ENCODE results near the gene AMOT. TPM values are rescaled to one million over a fixed set of nuclear protein-coding genes. Genes with fewer than 3 reads are reported as not detected.

Gene AMOT
- total and polyA plus RNA-seq, 10 of the 15 experiments (the other 5 are each of a cell fraction or from before 2014, with no cell fraction given), result 0.92 to 14.5 (median 2.9) TPM

- SMC1A ChIA-PET (ENCODE audit: uncharacterized antibody, unreplicated experiment), result interaction anchor here (0.9 to 3.3 kb wide), 4 partner anchors 9 to 331 kb away, joined by 3 to 20 read pairs (median 4); no protein-coding TSS in a partner anchor
- in situ Hi-C loops (cut with MboI) (no loop called here), intact Hi-C loops (cut with micrococcal nuclease; ENCODE audit: unreplicated experiment) (loop anchor here (1.0 kb wide), 1 partner anchor 90 kb away; no protein-coding TSS in a partner anchor)
- Histone ChIP-seq H4K20me1 (ENCODE audit: control insufficient read depth, insufficient read depth) (no peaks in the 10 kb centered on the region), H3K9ac (ENCODE audit: control insufficient read depth, insufficient read depth, low read length) (no peak overlapping the region), H3K4me3 (peak overlapping the region; percentile 32; the same call in 1 of the 2 replicates), H3K9me3 (replicated peaks; ENCODE audit: control insufficient read depth, insufficient read depth, low read length) (no peaks in the 10 kb centered on the region), H3K27me3 (replicated peaks in 1 of 2; ENCODE audit: control insufficient read depth in 2 of 2, insufficient read depth in 2 of 2, low read length in 1 of 2) (no peaks in the 10 kb centered on the region), H3K27ac (ENCODE audit: control insufficient read depth, insufficient read depth) (peak overlapping the region; percentile 61; the same call in 1 of the 2 replicates), H3K79me2 (ENCODE audit: control insufficient read depth, insufficient read depth, low read length) (no peaks in the 10 kb centered on the region), H2AFZ (ENCODE audit: control insufficient read depth, low read depth, low read length) (no peak overlapping the region), H3K4me1 (ENCODE audit: control insufficient read depth, insufficient read depth, low read length) (peaks cover 17% of the 10 kb centered on the region), H3K36me3 (ENCODE audit: control insufficient read depth in 2 of 2, insufficient read depth in 2 of 2, low read length in 1 of 2) (no peaks in the 10 kb centered on the region), H3K4me2 (ENCODE audit: control insufficient read depth, insufficient read depth) (peak overlapping the region; percentile 71)
- BruUV-seq (replicated peaks), result no TSS peak
- CTCF ChIA-PET, result interaction anchor here (0.9 to 2.8 kb wide), 3 partner anchors 9 to 11 kb away, joined by 3 to 10 read pairs (median 3); no protein-coding TSS in a partner anchor
- RAD21 ChIA-PET (ENCODE audit: unreplicated experiment), result interaction anchor here (0.6 to 0.9 kb wide), 3 partner anchors 208 to 237 kb away, joined by 3 read pairs; no protein-coding TSS in a partner anchor
- peak; percentile 93 for FAIRE-seq
- DNase-seq (ENCODE audit: low read depth, low spot score), result peak; percentile 82
- POLR2A ChIA-PET, result interaction anchor here (1.9 kb wide), 1 partner anchor 10 kb away, joined by 6 read pairs; the partner anchor contains the start of gene AMOT
- ATAC-seq, result peak; percentile 85
- 5% methylated on average over 2 of the region's 2 CpGs for WGBS (ENCODE audit: insufficient coverage, insufficient replicate concordance, low lambda C conversion rate, missing lambda C conversion rate)
- no peak for TF ChIP-seq EZH2 (IDR thresholded peaks at IDR 0.05; ENCODE audit: borderline replicate concordance, control insufficient read depth, low read depth, low read length)
- TF ChIP-seq PAX5 (IDR thresholded peaks at IDR 0.05; ENCODE audit: borderline replicate concordance, low read depth, low read length), result peak; percentile 84; the same call in 1 of the 2 replicates
- no peak for TF ChIP-seq ZNF622 (IDR thresholded peaks at IDR 0.05)
- no peak for TF ChIP-seq ZBTB40 (IDR thresholded peaks at IDR 0.05; ENCODE audit: borderline replicate concordance)
- no peak for TF ChIP-seq SREBF2 (IDR thresholded peaks at IDR 0.05; ENCODE audit: low read length)
- no peak for TF ChIP-seq SREBF1 (IDR thresholded peaks at IDR 0.05; ENCODE audit: low read length)
- peak in 1 of 2 experiments; percentile 61; a peak in 1 of 3 replicates for TF ChIP-seq EGR1 (IDR thresholded peaks at IDR 0.05; ENCODE audit: borderline replicate concordance in 1 of 2, low read depth in 2 of 2, low read length in 2 of 2)
- TF ChIP-seq CREM (IDR thresholded peaks at IDR 0.05; ENCODE audit: low read depth), result peak; percentile 56; the same call in 1 of the 2 replicates
- TF ChIP-seq IRF3 (IDR thresholded peaks at IDR 0.05), result no peak
- TF ChIP-seq MTA2 (IDR thresholded peaks at IDR 0.05; ENCODE audit: low read depth), result peak; percentile 9; the same call in 1 of the 2 replicates
- no peak for TF ChIP-seq IRF5 (IDR thresholded peaks at IDR 0.05; ENCODE audit: borderline replicate concordance)
- no peak for TF ChIP-seq RBBP5 (conservative IDR thresholded peaks at IDR 0.05)
- TF ChIP-seq IKZF2 (IDR thresholded peaks at IDR 0.05), result peak; percentile 37 to 48; a peak in 2 of 4 replicates
- no peak for TF ChIP-seq ZNF274 (IDR thresholded peaks at IDR 0.05; ENCODE audit: insufficient read depth, insufficient read length)
- TF ChIP-seq ZBED1 (IDR thresholded peaks at IDR 0.05; ENCODE audit: borderline replicate concordance), result peak; percentile 68; the same call in 1 of the 2 replicates
- TF ChIP-seq TCF7 (IDR thresholded peaks at IDR 0.05; ENCODE audit: borderline replicate concordance), result peak; percentile 31; the same call in 1 of the 2 replicates
- 0 out of 2 replicates have a peak, but pooled peaks have one; percentile 27 for TF ChIP-seq TARDBP (IDR thresholded peaks at IDR 0.05; ENCODE audit: borderline replicate concordance)
- TF ChIP-seq LARP7 (IDR thresholded peaks at IDR 0.05), result no peak
- no peak for TF ChIP-seq RCOR1 (conservative IDR thresholded peaks at IDR 0.05; ENCODE audit: low read depth, low read length)
Measured at GRCh38 chrX:112851161-112851779, 10.6 kb upstream of the AMOT start.
